PFSK-1 (cell line): ENCODE data around the gene SEC14L3.

Experiments used
- POLR2AphosphoS5 ChIP-seq: IDR thresholded peaks from 2 replicates; pipeline ENCODE4 v1.6.1; 2012; ENCODE audit warnings: low read depth, mild to moderate bottlenecking, control low read depth, low read length, moderate library complexity
- SIN3A ChIP-seq: IDR thresholded peaks from 2 replicates; pipeline ENCODE4 v1.6.1; 2012; ENCODE audit warnings: mild to moderate bottlenecking, low read length, moderate library complexity, borderline replicate concordance; ENCODE audit not compliant: insufficient read depth

- TF ChIP-seq POLR2AphosphoS5, result no peak
- TF ChIP-seq SIN3A, result no peak
These were observed 19.6 kb upstream of the SEC14L3 start for GRCh38 chr22:30491381-30491780.
